Vagina (tissue), 2 donors: ENCODE data around the gene CHD5. TPM values are rescaled to one million over a fixed set of nuclear protein-coding genes. Genes with fewer than 3 reads are reported as not detected.

Experiments
- DNase-seq, 2 donors: peaks; one replicate each; pipeline ENCODE4 v3.0.0-alpha.2; 2017; ENCODE audit errors: extremely low spot score in 2 of 2
- H3K27ac ChIP-seq: fragments of 200-600 bp; sonication (generic); one replicate; pipeline ENCODE4 v1.5.1; 2019
- H3K27me3 ChIP-seq: fragments of 200-600 bp; sonication (generic); one replicate; pipeline ENCODE4 v1.5.1; 2019
- H3K36me3 ChIP-seq, 2 donors: fragments of 200-600 bp; sonication (generic); one replicate each; pipeline ENCODE4 v1.5.1; 2017 to 2019
- H3K4me1 ChIP-seq: fragments of 200-600 bp; sonication (generic); one replicate; pipeline ENCODE4 v1.5.1; 2019
- H3K4me3 ChIP-seq, 2 donors: fragments of 200-600 bp; sonication (generic); 1 replicate in 1 of 2; 2 replicates in 1 of 2; pipeline ENCODE4 v1.5.1; 2016 to 2019
- H3K9me3 ChIP-seq: fragments of 200-600 bp; sonication (generic); one replicate; pipeline ENCODE4 v1.5.1; 2019
- CTCF ChIP-seq, 3 experiments: fragments of 450-650 bp in 2 of 3; fragments of 200-600 bp in 1 of 3; sonication (generic) in 1 of 3; IDR thresholded peaks; one replicate each; pipeline ENCODE4 v1.5.1; 2017 to 2019; ENCODE audit warnings: antibody characterized with exemption in 3 of 3, mild to moderate bottlenecking in 2 of 3, moderate library complexity in 2 of 3
- POLR2A ChIP-seq, 2 donors: fragments of 450-650 bp; IDR thresholded peaks; one replicate each; pipeline ENCODE4 v1.6.1; 2017; ENCODE audit warnings: antibody characterized with exemption in 2 of 2, mild to moderate bottlenecking in 2 of 2, moderate library complexity in 2 of 2
- POLR2AphosphoS5 ChIP-seq, 2 donors: sonication (generic); formaldehyde crosslinking; IDR thresholded peaks; one replicate each; pipeline ENCODE4 v1.9.0; 2017; ENCODE audit warnings: antibody characterized with exemption in 2 of 2, mild to moderate bottlenecking in 2 of 2, low read depth in 1 of 2; ENCODE audit not compliant: insufficient read depth in 1 of 2
- intact Hi-C: fragments of 100-400 bp; cut with DNase I; formaldehyde crosslinking; loops from one replicate; pipeline ENCODE4 v1.15.1; 2023
- total RNA-seq: library from RNA; depleted of rRNA; stranded (reverse); fragments of >200 nt; gene quantifications from one replicate; pipeline ENCODE4 v1.2.3, GENCODE V29; 2016

Gene CHD5
- total RNA-seq, 1 donor from 2014 or later = 2.0 TPM

- DNase-seq = no peak
- no peak for TF ChIP-seq POLR2A (IDR thresholded peaks at IDR 0.05)
- no peak for TF ChIP-seq CTCF (IDR thresholded peaks at IDR 0.05)
- no peak for TF ChIP-seq POLR2AphosphoS5 (IDR thresholded peaks at IDR 0.05; ENCODE audit: insufficient read depth in 1 of 2, low read depth in 1 of 2)
These were observed 46.8 kb downstream of the CHD5 start for GRCh38 chr1:6133146-6133895.

GRCh38 chr1:6131561-6131960 lies 48.6 kb downstream of the CHD5 start:
- Histone ChIP-seq H3K27me3 (no peaks in the 10 kb centered on the region), H3K36me3 (no peaks in the 10 kb centered on the region), H3K4me3 (no peak overlapping the region), H3K4me1 (peaks cover 8% of the 10 kb centered on the region), H3K9me3 (no peaks in the 10 kb centered on the region), H3K27ac (no peak overlapping the region)
- DNase-seq = no peak
- TF ChIP-seq POLR2AphosphoS5 (IDR thresholded peaks at IDR 0.05; ENCODE audit: insufficient read depth in 1 of 2, low read depth in 1 of 2) (no peak), CTCF (IDR thresholded peaks at IDR 0.05) (no peak), POLR2A (IDR thresholded peaks at IDR 0.05) (no peak)
- intact Hi-C loops = no loop called here

More at GRCh38 chr1:6133146-6133895, 46.8 kb downstream of the CHD5 start:
- H3K4me1 ChIP-seq = no peaks in the 10 kb centered on the region
- no peaks in the 10 kb centered on the region for H3K9me3 ChIP-seq
- intact Hi-C loops = no loop called here
- no peak overlapping the region for H3K4me3 ChIP-seq
- H3K27me3 ChIP-seq = no peaks in the 10 kb centered on the region
- H3K36me3 ChIP-seq = no peaks in the 10 kb centered on the region
- H3K27ac ChIP-seq = no peak overlapping the region

- no peak for DNase-seq
- Histone ChIP-seq H3K4me3 (no peak overlapping the region), H3K36me3 (no peaks in the 10 kb centered on the region), H3K9me3 (no peaks in the 10 kb centered on the region), H3K27me3 (no peaks in the 10 kb centered on the region), H3K4me1 (peaks cover 8% of the 10 kb centered on the region), H3K27ac (no peak overlapping the region)
- intact Hi-C loops = no loop called here
- TF ChIP-seq POLR2A (IDR thresholded peaks at IDR 0.05) (no peak), CTCF (IDR thresholded peaks at IDR 0.05) (no peak), POLR2AphosphoS5 (IDR thresholded peaks at IDR 0.05; ENCODE audit: insufficient read depth in 1 of 2, low read depth in 1 of 2) (no peak)
These were observed 49.5 kb downstream of the CHD5 start for GRCh38 chr1:6130596-6130995.

GRCh38 chr1:6130036-6130435 lies 50.1 kb downstream of the CHD5 start:
- no peak overlapping the region for H3K4me3 ChIP-seq
- intact Hi-C loops = no loop called here
- TF ChIP-seq CTCF (IDR thresholded peaks at IDR 0.05) (no peak), POLR2AphosphoS5 (IDR thresholded peaks at IDR 0.05; ENCODE audit: insufficient read depth in 1 of 2, low read depth in 1 of 2) (no peak), POLR2A (IDR thresholded peaks at IDR 0.05) (no peak)
- no peak overlapping the region for H3K27ac ChIP-seq
- H3K27me3 ChIP-seq = no peaks in the 10 kb centered on the region
- no peaks in the 10 kb centered on the region for H3K9me3 ChIP-seq
- no peak for DNase-seq
- H3K36me3 ChIP-seq = no peaks in the 10 kb centered on the region
- peaks cover 8% of the 10 kb centered on the region for H3K4me1 ChIP-seq

- TF ChIP-seq POLR2AphosphoS5 (IDR thresholded peaks at IDR 0.05; ENCODE audit: insufficient read depth in 1 of 2, low read depth in 1 of 2) = no peak
These were observed 50.8 kb downstream of the CHD5 start for GRCh38 chr1:6129313-6129712.

More at GRCh38 chr1:6129313-6129712, 50.8 kb downstream of the CHD5 start:
- Histone ChIP-seq H3K36me3 (no peaks in the 10 kb centered on the region), H3K27me3 (no peaks in the 10 kb centered on the region), H3K4me1 (peaks cover 8% of the 10 kb centered on the region), H3K4me3 (no peak overlapping the region), H3K9me3 (no peaks in the 10 kb centered on the region), H3K27ac (no peak overlapping the region)
- intact Hi-C loops = no loop called here
- DNase-seq = no peak
